NCI-H1694 (cell line): Measurements from ENCODE around the gene FAM13B.
"Not testable (repeated sequence)": the region's sequence is repeated elsewhere in the genome, so short reads cannot be mapped to it uniquely, and the experiment has no call there.

ENCODE experiments used
- DNase-seq: peaks from one replicate; lab custom pipeline; 2025; lab: John Stamatoyannopoulos, UW

The FAM13B gene

GRCh38 chr5:137960819-137961218 lies 72.1 kb downstream of the FAM13B start:
- no peak for DNase-seq

DNA sequence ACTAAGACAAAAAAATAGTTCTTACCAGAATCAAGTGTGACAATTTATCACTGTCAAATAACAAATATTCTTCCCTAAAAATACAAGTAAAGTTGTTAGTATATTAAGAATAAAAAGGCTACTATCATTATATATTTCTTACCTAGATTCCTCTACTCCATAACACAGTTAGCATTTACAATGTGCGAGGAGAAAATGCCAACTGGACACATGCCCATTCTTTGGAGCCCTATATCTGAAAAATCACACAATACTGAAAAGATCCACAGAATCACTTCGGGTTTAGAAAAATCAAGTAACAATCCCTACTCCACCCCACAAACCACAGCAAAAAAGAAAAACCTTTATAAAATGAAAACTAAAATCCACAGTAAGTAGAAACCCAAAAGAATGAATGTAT lies 72.7 kb downstream of the FAM13B start:
- no peak for DNase-seq

GRCh38 chr5:137959488-137959887 lies 73.4 kb downstream of the FAM13B start:
- DNase-seq, result no peak

GRCh38 chr5:137957948-137958347 lies 74.9 kb downstream of the FAM13B start:
- no peak for DNase-seq

- DNase-seq, result no peak
These were observed 78.6 kb downstream of the FAM13B start for GRCh38 chr5:137954131-137954879.

GRCh38 chr5:137945825-137946224 lies 87.1 kb downstream of the FAM13B start:
- no peak for DNase-seq

GRCh38 chr5:137944280-137944679 lies 88.6 kb downstream of the FAM13B start:
- DNase-seq, result not testable (repeated sequence)

DNA sequence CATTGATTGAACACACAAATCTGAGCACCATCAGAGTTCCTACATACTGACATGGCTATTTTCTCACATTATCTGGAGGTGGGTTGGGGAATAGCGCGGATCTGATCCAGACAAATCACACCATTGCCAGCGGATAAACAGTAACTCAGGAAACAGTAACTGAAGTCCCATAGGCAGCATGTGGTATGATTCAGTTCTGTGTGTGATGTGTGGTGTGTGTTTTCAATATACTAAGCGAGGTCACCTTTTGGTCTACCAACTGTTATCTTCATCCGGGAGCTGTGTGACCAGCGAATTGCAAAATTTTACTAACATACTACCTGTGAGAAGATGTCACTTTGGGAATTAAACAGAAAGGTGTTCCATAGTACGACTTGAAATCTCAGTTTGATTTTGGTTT lies 93.5 kb downstream of the FAM13B start:
- no peak for DNase-seq

GRCh38 chr5:137938751-137939143 lies 94.1 kb downstream of the FAM13B start:
- no peak for DNase-seq

- DNase-seq, result no peak
These were observed 94.7 kb downstream of the FAM13B start for GRCh38 chr5:137937994-137938750.

DNA sequence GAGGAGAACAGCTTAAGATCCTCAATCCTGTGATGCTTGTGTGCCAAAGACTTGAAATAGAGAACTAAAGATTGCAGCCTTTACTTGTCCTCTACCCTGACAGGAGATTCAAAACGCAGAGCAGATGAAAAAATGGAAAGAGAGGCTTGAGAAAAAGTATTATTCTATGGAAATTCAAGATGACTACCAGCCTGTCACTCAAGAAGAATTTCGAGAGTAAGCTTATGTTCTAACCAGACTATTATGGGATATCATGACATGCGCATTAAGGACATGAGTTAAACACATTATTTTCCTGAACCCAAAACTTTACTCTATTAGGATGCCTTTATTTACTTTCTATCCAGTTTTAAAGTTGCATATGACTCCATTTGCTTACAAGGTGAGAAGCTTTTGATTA lies 97.2 kb downstream of the FAM13B start:
- DNase-seq, result no peak

DNA sequence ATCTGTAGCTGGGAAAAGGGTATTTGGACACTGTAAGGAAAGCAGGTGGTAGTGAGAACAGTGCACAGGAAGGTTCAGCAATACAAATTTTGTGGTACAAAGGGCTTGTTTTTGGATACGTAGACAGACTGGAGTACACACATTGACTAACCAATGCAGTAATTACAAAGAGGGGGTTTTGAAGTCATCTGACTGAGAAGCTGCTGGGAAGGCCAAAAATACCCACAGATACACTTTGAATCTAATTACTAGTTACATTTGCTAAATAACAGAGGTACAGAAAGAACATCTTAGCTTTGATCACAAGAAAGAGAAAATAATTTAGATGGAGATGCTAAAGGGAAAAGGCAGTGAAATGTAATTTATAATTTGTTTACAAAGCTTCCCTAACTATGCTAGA lies 97.7 kb downstream of the FAM13B start:
- no peak for DNase-seq

GRCh38 chr5:137933491-137933911 lies 99.4 kb downstream of the FAM13B start:
- DNase-seq, result no peak

- no peak for DNase-seq
These were observed 100.1 kb downstream of the FAM13B start for GRCh38 chr5:137932800-137933199.

GRCh38 chr5:137923856-137924255 lies 109.0 kb downstream of the FAM13B start:
- no peak for DNase-seq

GRCh38 chr5:137921931-137922330 lies 110.9 kb downstream of the FAM13B start:
- DNase-seq, result no peak

DNA sequence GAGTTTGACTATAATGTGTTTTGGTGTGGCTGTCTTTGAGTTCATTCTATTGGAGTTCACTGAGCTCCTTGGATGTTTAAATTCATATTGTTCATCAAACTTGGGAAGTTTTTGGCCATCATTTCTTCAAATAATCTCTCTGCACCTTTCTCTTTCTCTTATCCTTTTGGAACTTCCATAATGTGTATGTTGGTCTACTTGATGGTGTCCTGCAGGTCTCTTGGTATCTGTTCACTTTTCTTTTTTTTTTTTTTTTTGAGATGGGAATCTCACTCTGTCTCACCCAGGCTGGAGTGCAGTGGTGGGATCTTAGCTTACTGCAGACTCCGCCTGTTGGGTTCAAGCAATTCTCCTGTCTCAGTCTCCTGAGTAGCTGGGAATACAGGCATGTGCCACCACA lies 116.0 kb downstream of the FAM13B start:
- no peak for DNase-seq

DNA sequence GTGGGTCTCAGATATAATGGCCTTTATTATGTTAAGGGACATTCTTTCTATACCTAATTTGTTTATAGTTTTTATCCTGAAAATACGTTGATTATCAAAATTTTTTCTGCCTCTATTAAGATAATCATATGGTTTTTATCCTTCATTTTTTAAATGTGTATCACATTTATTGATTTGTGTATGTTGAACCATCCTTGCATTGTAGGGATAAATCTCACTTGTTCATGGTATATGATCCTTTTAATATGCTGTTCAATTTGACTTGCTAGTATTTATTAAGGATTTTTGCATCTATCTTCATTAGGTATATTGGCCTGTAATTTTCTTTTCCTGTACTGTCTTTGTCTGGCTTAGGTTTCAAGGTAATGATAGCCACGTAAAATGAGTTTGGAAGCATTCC lies 118.1 kb downstream of the FAM13B start:
- DNase-seq, result no peak

DNA sequence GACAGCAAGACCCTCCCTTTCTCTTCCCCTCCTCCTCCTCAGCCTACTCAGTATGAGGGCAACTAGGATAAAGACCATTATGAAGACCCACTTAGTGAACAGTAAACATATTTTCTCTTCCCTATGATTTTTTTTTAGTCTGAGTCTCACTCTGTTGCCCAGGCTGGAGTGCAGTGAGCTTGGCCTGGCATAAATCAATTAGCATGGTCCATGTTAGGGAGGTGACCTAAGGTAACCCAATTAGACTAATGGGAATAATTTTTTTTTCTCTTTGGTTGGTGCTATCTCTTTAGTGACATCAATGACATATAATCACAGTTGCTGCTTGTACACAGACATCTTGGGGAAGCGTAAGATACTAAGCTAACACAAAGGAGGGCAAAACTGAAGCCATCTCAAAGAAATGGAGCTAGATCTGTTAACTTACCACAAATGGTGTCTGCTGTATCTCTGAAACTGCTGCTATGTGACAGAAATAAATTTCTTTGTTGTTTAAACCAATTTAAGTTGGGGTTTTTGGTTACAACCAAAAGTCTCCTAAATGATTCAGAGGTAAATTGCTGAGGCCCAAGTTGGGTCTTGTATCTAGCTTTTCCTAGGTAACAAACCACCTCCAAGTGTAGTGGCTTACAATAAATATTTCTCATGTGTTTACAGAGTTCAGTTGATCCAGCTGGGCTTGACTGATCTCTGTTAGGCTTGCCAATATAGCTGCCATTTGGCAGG lies 130.3 kb downstream of the FAM13B start:
- no peak for DNase-seq

GRCh38 chr5:137901011-137901817 lies 131.7 kb downstream of the FAM13B start:
- no peak for DNase-seq

- no peak for DNase-seq
These were observed 133.4 kb downstream of the FAM13B start for GRCh38 chr5:137899493-137899892.

DNA sequence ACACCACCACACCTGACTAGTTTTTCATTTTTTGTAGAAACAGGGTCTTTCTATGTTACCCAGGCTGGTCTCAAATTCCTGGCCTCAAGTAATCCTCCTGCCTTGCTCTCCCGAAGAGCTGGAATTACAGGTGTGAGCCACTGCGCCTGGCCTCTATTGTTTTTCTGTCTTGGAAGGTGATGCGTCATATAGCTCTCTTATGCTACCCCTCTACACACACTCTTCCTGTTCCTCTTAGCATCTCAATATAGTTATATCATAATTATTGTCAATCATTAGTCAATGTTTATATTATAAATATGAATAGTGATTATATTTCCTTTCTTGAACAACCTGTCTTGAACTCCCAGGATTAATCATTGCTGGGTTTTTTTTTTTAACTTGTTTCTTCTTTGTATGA lies 136.3 kb downstream of the FAM13B start:
- DNase-seq, result no peak
